Suppressor macrophage treated with lipopolysaccharide for 4 hours (primary cell): ENCODE results near the gene LCN15.
"Not testable (repeated sequence)": the region's sequence is repeated elsewhere in the genome, so short reads cannot be mapped to it uniquely, and the experiment has no call there.

Experiments used
- DNase-seq: peaks from one replicate; pipeline ENCODE4 v3.0.0-alpha.2; 2020

The LCN15 gene

DNA sequence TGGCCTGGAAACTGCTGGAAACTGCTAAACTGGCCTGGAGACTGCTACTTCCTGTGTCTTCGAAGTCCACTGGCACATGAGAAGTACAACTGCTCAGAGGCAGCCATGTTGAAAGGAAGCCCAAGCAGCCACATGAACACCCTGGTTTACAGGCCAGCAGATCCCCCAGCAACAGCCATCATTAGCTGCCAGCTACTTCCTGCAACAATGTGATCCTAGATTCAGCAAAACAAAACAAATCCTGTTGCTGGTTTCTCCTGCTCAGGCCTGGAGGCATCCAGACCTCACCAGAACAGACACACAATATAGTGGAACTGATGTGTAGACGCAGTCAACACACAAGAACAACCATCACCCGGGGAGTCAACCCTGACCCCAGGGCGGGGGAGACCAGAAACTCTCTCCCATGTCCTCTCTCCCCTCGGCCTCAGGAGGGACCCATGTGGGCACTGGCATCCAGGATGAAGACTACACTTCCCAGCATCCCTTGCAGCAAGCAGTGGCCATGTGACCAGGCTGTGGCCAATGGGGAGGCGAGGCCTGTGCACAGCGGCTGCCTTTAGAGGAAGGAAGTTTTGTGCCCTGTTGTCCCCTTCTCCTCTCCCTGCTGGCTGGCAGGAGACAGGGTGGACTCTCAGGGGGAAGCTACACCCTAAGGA is 9.2 kb upstream of the LCN15 start:
- DNase-seq, result peak; percentile 31

DNA sequence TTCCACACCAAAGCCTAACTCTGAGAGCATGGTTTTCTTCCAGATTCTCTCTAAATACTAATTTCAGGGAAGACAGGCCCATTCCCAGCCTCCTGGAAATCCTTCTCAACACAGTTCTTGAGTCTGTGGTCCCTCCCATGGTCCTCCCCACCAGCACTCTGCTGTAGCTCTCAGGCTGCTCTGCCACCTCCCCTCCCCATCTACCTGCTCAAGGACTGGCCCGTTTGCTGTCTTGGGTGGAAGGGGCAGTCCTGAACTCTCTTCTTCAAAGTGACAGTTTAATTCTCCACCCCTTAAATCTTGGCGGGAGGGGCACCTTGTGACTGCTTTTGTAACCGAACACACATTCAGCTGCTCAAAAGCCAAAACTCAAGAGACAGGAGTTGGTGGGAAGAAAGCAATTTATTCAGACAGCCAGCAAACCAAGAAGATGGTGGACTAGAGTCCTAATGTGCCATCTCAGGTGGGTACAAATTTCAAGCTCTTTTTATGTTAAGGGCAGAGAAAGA is 7.6 kb upstream of the LCN15 start:
- no peak for DNase-seq

- DNase-seq, result peak; percentile 54
These were observed 5.4 kb upstream of the LCN15 start for GRCh38 chr9:136769710-136770191.

- DNase-seq, result peak; percentile 58
These were observed 2.2 kb upstream of the LCN15 start for GRCh38 chr9:136766410-136767120.

GRCh38 chr9:136765745-136766409 is 1.6 kb upstream of the LCN15 start:
- DNase-seq, result peak; percentile 29

GRCh38 chr9:136765041-136765440 is 723 bp upstream of the LCN15 start:
- DNase-seq, result no peak

DNA sequence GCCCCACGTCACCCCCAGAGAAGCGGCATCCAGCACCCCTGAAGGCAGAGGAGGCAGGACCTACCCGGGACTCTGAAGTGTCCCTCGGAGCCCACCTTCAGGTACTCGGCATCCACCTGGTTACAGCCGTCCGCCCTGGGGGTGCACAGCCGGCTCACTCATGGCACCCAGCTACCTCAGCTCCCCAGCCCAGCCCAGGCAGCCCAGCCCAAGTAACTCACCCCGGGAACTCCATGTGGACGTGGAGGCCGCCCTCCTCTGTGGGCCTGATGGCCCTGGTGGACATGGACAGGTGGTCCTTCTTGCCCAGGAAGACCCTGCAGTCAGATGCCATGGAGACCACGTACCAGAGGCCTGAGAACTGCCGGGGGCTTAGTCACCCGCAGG is 676 bp downstream of the LCN15 start:
- DNase-seq, result no peak

DNA sequence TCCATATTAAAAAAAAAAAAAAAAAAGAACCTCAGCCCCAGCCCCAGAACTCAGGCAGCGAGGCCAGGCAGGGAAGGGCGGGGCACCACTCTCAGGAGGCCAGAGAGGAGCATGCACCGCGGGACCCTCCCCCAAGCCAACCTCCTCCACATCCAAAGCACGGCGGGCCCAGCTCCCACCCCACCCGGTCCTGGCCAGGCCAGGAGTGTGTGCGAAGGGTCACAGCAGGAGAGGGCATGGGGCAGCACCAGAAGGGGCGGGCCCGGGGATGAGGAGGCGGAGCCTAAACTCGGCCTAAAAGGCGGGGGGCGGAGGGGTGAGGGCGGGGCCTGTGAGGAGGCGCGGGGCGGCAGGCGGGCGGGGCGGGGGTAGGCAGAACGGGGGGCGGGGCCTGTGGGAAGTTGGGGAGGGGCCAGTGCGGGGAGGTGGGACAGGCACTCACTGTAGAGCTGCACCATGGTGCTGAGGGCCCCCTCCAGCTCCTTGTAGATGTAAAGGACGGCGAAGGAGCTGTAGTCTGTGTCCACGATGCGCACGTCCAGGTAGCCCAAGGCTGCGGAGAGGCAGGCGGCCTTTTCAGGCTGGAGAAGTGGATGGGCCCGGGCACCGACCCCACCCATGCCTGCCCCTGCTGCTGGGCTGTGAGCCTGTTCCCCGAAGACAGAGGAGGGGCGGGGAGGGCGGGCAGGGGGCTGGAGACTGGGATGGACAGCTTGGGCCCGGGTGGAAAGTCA is 1.2 kb downstream of the LCN15 start:
- DNase-seq, result peak; percentile 32

DNA sequence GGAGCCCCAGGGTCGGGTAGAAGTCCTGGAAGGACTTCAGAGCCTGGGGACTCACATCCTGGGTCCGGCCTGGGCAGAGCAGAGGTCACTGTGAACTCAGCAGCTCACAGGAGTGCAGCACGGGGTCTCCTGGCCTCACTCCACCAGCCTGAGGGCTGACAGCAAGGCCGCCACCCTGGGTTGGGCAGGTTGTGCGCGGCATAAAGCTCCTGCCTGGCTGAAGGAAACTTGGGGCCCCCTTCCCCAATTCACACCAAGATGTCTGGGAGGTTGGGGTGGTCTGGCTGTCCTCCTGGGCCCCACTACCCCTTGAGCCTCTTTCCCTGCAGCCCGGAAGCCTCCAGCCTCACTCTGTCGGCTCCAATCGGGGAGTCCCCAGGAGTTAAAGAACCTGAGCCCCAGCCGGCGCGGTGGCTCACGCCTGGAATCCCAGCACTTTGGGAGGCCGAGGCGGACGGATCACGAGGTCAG is 2.1 kb downstream of the LCN15 start:
- DNase-seq, result no peak

GRCh38 chr9:136761545-136761981 is 2.8 kb downstream of the LCN15 start:
- no peak for DNase-seq

DNA sequence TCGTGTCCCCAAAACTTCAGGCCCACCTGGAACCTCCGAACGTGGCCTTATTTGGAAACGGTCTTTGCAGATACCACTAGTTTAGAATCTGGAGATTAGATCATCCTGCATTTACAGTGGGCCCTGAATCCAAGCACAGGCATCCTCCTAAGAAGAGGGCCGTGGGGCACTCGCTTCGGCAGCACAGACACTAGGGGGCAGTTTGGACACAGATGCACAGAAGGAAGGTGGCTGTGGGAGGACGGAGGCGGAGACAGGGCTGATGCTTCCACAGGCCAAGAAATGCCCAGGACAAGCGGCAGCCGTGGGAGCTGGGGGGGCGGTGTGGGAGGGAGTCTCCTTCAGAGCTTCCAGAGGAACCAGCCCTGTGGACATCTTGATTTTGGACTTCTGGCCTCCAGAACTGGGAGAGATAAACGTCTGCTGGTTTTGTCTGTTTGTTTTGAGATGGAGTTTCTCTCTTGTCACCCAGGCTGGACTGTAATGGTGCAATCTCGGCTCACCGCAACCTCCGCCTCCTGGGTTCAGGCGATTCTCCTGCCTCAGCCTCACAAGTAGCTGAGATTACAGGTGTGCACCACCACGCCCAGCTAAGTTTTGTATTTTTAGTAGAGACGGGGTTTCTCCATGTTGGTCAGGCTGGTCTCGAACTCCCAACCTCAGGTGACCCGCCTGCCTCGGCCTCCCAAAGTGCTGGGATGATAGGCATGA is 3.3 kb downstream of the LCN15 start:
- DNase-seq, result peak; percentile 51

DNA sequence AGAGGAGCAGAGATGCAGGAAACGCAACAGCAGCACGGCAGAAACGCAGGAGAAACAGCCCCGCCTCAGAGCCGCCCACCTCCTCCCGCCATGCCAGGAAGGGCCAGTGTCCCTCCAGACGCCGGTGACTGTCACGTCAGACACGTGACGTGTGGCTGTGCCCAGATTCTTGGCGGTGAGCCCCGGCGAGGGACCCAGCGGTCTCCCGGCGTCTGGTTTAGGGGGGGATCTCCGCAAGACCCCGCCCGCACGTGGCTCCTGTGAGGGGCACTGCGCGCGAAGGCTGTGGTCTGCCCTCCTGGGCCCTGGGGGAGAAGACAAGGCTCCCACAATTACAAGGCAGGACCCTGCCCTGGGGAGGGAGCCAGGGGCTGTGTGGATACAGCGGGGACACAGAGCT is 3.9 kb downstream of the LCN15 start:
- no peak for DNase-seq

DNA sequence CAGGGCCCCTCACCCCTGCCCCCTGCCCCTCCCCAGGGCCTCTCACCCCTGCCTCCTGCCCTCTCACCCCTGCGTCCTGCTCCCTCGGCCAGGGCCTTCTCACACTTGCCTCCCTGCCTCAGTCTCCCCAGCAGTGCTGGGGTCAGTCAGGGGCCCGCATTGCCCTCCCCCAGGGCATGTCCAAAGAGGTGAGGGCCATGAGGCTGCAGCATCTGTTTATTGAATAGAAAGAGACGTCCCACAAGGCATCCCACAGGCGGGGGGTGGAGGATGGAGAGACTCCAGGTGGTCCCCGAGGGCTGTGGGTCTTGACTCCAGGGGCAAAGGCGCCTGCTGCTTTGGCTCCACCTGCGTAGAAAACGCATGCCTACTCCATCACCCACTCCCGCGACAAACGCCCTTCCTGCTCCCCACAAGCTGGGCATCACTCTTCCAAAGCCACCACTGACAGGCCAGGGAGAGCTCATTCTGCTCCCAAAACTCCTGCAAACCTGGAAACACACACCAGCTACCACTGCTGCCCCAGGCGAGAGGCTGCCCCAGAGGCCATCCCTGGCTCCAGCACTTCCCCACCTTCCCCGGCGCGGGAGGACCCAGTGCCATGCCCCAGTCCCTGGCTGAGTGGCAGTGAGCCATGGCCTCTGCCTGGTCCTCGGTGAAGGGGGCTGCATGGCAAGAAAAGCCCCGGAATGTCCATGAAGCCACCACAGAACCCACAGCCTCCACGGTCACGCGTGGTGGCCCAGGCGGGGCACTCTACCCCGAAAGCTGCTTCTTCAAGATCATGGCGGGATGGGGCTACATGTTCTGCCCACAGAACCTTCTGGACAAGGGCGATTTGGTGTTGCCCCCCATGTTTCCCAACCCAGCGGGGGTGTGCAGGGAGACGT is 4.6 kb downstream of the LCN15 start:
- DNase-seq, result no peak

DNA sequence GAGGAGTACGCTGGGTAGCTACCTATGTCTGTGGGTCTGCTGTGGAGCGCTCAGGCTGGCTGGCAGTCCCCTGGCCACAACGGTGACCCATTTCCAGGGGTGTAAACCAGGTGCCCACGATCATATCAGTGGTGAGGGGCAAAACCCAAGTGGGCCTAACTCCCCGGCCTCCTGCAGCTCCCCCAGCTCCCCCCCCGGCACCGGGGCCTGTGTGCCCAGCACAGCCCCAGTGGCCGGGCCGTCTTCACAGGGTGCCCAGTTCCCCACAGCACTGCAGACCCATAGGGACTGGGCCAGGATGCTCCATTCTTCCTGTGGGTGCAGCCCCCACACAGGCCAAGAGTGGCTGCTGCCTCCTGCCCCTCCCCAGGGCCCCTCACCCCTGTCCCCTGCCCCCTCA is 5.3 kb downstream of the LCN15 start:
- no peak for DNase-seq

DNA sequence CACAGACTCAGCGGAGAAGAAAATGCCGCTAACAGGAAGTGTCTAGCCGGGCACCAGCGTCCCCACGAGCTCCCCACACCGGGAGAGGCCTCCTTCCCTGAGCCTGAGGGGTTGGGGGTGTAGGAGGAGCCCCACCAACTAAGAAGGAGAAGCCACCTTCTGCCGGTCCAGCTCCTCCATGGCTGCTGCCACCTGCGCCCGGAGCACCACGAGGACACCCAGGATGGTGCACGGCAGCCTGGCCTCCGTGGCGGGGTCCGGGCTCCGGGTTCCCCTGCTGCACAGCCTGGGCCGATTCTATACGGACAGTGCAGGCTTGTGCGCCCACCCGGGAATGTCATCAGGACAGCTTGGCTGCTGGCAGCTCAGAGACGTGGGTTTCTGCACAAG is 6.6 kb downstream of the LCN15 start:
- no peak for DNase-seq

GRCh38 chr9:136757328-136757727 is 7.0 kb downstream of the LCN15 start:
- no peak for DNase-seq

DNA sequence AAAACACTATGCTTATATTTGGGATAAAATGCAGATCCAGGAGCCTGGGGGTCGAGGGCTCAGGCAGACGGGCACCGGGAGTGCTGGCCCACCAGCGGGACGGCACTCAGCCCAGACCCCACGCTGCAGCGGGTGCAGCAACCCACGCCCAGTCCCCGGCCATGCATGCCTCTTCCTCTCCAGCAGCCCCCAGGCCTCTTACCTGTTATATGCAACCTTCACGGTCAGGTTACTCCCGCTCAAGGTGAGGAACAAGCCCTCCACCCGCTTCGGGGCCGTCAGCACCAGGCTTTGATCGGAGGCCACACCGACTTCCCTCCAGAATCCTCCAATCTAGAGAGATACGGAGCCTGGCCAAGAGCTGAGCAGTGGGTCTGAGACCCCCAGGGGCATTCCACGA is 7.5 kb downstream of the LCN15 start:
- DNase-seq, result no peak

DNA sequence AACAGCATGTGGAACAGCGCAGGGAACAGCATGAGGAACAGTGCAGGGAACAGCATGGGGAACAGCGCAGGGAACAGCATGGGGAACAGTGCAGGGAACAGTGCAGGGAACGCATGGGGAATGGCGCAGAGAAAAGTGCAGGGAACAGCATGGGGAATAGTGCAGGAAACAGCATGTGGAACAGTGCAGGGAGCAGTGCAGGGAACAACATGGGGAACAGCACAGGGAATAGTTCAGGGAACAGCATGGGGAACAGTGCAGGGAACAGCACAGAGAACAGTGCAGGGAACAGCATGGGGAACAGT is 8.2 kb downstream of the LCN15 start:
- DNase-seq, result no peak

GRCh38 chr9:136755302-136756133 is 8.8 kb downstream of the LCN15 start:
- not testable (repeated sequence) for DNase-seq

DNA sequence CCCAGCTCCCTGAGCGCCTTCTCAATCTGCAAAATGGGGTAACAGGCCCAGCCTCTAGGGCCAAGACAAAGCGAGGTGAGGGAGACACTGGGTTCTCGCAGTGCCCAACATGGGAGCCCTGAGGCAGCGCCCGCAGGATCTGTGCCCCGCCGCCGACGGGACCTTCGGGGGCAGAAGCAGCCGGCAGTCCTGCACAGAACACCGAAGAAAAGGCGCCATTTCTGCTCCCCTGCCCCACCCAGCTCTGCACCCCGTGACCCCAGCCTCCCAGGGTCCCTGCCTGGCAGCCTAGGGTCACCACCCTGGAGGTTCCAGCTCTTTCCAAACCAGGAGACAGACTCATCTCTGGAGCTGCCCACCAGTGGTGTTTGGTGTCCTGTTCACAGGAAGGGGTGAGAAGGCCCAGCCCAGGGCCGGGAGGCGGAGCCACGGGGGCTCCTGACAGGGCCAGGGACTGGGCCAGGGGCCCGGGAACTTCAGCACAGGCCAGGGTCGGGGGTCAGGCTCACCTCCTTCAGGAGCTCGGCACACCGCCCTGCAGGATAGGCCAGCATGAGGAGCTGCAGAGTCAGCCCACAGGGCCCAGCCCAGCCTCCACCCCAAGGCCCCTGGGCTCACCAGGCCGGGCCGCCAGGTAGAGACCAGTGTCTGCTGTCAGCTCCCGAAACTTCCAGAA is 9.6 kb downstream of the LCN15 start:
- DNase-seq, result no peak
